Measurements from ENCODE around the gene ANTXRL.

DNA sequence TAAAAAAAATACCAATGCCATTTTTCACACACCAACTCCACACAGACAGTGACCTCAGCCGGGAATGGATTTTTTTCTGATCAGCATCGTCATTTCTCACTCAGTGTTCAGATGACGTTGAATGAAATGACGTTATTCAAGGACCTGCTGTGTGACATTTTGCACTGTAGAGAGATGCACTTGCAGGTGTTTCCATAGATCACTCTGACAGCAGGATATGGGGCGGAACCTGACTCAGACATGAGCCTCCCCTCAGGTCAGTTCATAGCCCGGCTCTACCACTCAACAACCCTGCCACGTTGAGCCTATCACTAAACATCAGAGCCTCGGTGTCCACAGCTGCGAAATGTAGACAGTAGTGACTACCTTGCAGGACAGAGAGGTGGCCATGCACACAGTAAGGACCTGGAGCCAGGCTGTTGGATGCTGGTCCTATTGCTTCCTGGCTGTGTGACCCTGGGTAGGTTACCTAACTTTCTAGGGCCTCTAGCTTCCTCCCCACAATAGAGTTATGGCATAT, 41.4 kb upstream of the ANTXRL start:
- TF ChIP-seq CHD1 (IDR thresholded peaks at IDR 0.05; ENCODE audit: low read depth, low read length) (no peak), SP4 (IDR thresholded peaks at IDR 0.05; ENCODE audit: low read length) (no peak), SIN3A (conservative IDR thresholded peaks at IDR 0.05 in 1 of 2, IDR thresholded peaks at IDR 0.05 in 1 of 2; ENCODE audit: low read depth in 1 of 2, low read length in 2 of 2) (no peak), HDAC2 (IDR thresholded peaks at IDR 0.05; ENCODE audit: borderline replicate concordance in 1 of 2, low read depth in 2 of 2, low read length in 2 of 2) (no peak), SP1 (IDR thresholded peaks at IDR 0.05; ENCODE audit: low read depth, low read length) (no peak), GTF2F1 (IDR thresholded peaks at IDR 0.05; ENCODE audit: borderline replicate concordance, low read depth, low read length) (no peak), SIRT6 (IDR thresholded peaks at IDR 0.05; ENCODE audit: low read length) (no peak), TCF12 (IDR thresholded peaks at IDR 0.05; ENCODE audit: low read depth, low read length) (no peak), RFX5 (IDR thresholded peaks at IDR 0.05; ENCODE audit: borderline replicate concordance, low read depth, low read length) (no peak), TBP (IDR thresholded peaks at IDR 0.05; ENCODE audit: low read depth, low read length) (no peak), JUND (IDR thresholded peaks at IDR 0.05; ENCODE audit: low read length) (no peak)
- TF ChIP-seq, protein P1, sequence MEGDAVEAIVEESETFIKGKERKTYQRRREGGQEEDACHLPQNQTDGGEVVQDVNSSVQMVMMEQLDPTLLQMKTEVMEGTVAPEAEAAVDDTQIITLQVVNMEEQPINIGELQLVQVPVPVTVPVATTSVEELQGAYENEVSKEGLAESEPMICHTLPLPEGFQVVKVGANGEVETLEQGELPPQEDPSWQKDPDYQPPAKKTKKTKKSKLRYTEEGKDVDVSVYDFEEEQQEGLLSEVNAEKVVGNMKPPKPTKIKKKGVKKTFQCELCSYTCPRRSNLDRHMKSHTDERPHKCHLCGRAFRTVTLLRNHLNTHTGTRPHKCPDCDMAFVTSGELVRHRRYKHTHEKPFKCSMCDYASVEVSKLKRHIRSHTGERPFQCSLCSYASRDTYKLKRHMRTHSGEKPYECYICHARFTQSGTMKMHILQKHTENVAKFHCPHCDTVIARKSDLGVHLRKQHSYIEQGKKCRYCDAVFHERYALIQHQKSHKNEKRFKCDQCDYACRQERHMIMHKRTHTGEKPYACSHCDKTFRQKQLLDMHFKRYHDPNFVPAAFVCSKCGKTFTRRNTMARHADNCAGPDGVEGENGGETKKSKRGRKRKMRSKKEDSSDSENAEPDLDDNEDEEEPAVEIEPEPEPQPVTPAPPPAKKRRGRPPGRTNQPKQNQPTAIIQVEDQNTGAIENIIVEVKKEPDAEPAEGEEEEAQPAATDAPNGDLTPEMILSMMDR (IDR thresholded peaks at IDR 0.05; ENCODE audit: control extremely low read depth in 1 of 3, insufficient read depth in 1 of 3, low read depth in 1 of 3, low read length in 3 of 3): no peak

Measured in H1 (cell line).